Transverse colon (tissue), 4 donors: Measurements from ENCODE around the gene STK32B.

ENCODE experiments used
- POLR2A ChIP-seq: fragments of 450-650 bp; IDR thresholded peaks from one replicate; pipeline ENCODE4 v1.6.1; 2016; ENCODE audit warnings: antibody characterized with exemption, mild to moderate bottlenecking, moderate library complexity
- POLR2AphosphoS5 ChIP-seq, 3 donors: sonication (generic); formaldehyde crosslinking; IDR thresholded peaks; one replicate each; pipeline ENCODE4 v1.6.1; 2016; ENCODE audit warnings: antibody characterized with exemption in 3 of 3
- TF ChIP-seq, protein P1 (sequence below), 5 experiments: fragments of 200-600 bp in 3 of 5; fragments of 450-650 bp in 2 of 5; sonication (generic) in 3 of 5; IDR thresholded peaks; 1 replicate in 2 of 5; 2 replicates in 3 of 5; pipeline ENCODE4 v1.5.1; 2016 to 2017; ENCODE audit warnings: antibody characterized with exemption in 5 of 5, inconsistent platforms in 3 of 5, mild to moderate bottlenecking in 2 of 5, moderate library complexity in 1 of 5

DNA sequence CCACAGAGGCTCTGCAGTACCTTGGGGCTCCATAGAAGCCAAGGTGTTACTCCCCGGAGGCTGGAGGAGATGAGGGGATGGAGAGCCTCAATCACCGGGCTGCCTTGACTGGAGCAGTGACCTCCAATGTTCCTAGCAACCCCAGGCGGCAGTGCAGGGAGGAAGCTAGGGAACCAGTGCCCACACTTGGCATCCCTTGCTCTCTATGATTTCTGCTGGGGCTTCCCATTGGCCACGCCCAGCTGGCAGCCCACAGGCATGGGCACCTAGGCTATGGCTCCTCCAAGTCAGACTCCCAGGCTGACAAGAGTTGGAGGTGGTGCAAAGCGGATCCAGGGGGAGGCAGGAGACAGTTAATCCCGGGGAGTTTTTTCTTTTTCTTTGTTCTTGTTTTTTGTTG, 427.4 kb downstream of the STK32B start:
- TF ChIP-seq, protein P1, sequence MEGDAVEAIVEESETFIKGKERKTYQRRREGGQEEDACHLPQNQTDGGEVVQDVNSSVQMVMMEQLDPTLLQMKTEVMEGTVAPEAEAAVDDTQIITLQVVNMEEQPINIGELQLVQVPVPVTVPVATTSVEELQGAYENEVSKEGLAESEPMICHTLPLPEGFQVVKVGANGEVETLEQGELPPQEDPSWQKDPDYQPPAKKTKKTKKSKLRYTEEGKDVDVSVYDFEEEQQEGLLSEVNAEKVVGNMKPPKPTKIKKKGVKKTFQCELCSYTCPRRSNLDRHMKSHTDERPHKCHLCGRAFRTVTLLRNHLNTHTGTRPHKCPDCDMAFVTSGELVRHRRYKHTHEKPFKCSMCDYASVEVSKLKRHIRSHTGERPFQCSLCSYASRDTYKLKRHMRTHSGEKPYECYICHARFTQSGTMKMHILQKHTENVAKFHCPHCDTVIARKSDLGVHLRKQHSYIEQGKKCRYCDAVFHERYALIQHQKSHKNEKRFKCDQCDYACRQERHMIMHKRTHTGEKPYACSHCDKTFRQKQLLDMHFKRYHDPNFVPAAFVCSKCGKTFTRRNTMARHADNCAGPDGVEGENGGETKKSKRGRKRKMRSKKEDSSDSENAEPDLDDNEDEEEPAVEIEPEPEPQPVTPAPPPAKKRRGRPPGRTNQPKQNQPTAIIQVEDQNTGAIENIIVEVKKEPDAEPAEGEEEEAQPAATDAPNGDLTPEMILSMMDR (IDR thresholded peaks at IDR 0.05): no peak
- no peak for TF ChIP-seq POLR2A
- TF ChIP-seq POLR2AphosphoS5 (IDR thresholded peaks at IDR 0.05): no peak
